ENCODE data around the gene UBAP1. TPM values are rescaled to one million over a fixed set of nuclear protein-coding genes. Genes with fewer than 3 reads are reported as not detected.

Gene UBAP1
- total RNA-seq, 4 donors from 2014 or later = 49.2 to 101 (median 66.8) TPM

DNA sequence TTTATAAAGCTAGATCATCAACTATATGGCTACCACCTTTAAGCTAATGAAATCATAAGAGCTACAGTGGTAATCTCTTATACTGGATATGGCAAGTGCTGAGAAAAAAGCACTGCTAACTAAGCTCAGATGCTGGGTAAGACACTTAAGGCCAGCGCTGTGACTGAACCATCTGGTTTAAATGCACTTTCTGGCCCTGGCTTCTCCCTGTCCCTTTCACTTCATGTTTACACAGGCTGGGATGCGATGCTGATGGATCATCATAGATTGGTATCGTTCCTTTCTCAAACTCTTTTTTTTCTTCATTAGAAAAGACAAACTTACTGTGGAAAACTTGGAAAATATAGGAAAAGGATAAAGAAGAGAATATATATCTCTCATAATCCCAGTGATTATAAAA is 97.9 kb downstream of the UBAP1 start:
- H3K4me3 ChIP-seq = no peak overlapping the region
- peaks cover 0 to 2% (median 1%) of the 10 kb centered on the region in 3 donors for H3K4me1 ChIP-seq
- no peak for ATAC-seq
- H3K36me3 ChIP-seq = no peaks in the 10 kb centered on the region
- WGBS, 2 donors (ENCODE audit: low coverage in 1 of 2) = 78 to 83% methylated on average over 3 of the region's 3 CpGs
- H3K9me3 ChIP-seq = no peaks in the 10 kb centered on the region
- H3K27me3 ChIP-seq = no peaks in the 10 kb centered on the region
- no peak overlapping the region for H3K27ac ChIP-seq
- TF ChIP-seq, protein P1, sequence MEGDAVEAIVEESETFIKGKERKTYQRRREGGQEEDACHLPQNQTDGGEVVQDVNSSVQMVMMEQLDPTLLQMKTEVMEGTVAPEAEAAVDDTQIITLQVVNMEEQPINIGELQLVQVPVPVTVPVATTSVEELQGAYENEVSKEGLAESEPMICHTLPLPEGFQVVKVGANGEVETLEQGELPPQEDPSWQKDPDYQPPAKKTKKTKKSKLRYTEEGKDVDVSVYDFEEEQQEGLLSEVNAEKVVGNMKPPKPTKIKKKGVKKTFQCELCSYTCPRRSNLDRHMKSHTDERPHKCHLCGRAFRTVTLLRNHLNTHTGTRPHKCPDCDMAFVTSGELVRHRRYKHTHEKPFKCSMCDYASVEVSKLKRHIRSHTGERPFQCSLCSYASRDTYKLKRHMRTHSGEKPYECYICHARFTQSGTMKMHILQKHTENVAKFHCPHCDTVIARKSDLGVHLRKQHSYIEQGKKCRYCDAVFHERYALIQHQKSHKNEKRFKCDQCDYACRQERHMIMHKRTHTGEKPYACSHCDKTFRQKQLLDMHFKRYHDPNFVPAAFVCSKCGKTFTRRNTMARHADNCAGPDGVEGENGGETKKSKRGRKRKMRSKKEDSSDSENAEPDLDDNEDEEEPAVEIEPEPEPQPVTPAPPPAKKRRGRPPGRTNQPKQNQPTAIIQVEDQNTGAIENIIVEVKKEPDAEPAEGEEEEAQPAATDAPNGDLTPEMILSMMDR (IDR thresholded peaks at IDR 0.05) = no peak
- no peak for TF ChIP-seq POLR2A (IDR thresholded peaks at IDR 0.05)
- TF ChIP-seq EP300 (IDR thresholded peaks at IDR 0.05) = no peak
- TF ChIP-seq POLR2AphosphoS5 (IDR thresholded peaks at IDR 0.05) = no peak

DNA sequence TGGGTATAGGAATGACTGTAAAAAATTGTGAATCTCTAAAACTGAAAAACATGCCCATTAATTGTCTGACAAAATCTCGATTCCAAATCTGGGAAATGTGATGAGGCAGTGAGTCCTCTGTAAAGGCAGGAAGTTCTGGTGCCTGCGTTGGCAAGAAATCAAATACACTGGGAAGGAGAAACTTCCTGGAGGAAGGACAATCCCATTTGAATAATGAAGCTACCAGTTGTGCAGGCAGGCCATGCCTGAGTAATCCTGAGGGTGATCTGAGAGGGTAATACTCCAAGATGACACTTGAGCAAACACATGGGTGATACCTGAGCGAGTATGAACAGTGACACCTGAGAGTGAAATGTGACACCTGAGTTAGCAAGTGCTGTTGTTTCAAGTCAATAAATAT is 100.6 kb downstream of the UBAP1 start:
- TF ChIP-seq POLR2AphosphoS5 (IDR thresholded peaks at IDR 0.05) = no peak
- no peak for TF ChIP-seq EP300 (IDR thresholded peaks at IDR 0.05)
- TF ChIP-seq, protein P1 (IDR thresholded peaks at IDR 0.05) = no peak
- TF ChIP-seq POLR2A (IDR thresholded peaks at IDR 0.05) = no peak
- no peak for ATAC-seq
- Histone ChIP-seq H3K27me3 (no peaks in the 10 kb centered on the region), H3K4me1 (no peaks in the 10 kb centered on the region), H3K36me3 (no peaks in the 10 kb centered on the region), H3K27ac (no peak overlapping the region), H3K9me3 (no peaks in the 10 kb centered on the region), H3K4me3 (no peak overlapping the region)
- 53 to 81% methylated on average over 2 to 3 of the region's 3 CpGs for WGBS, 2 donors (ENCODE audit: low coverage in 1 of 2)

- TF ChIP-seq POLR2AphosphoS5 (IDR thresholded peaks at IDR 0.05) (no peak), EP300 (IDR thresholded peaks at IDR 0.05) (no peak), POLR2A (IDR thresholded peaks at IDR 0.05) (no peak)
- Histone ChIP-seq H3K27me3 (no peaks in the 10 kb centered on the region), H3K4me3 (no peak overlapping the region), H3K9me3 (no peaks in the 10 kb centered on the region), H3K36me3 (no peaks in the 10 kb centered on the region), H3K27ac (no peak overlapping the region), H3K4me1 (no peaks in the 10 kb centered on the region)
- ATAC-seq = no peak
- WGBS, 2 donors (ENCODE audit: low coverage in 1 of 2) = 22 to 29% methylated on average over 1 of the region's 1 CpG
Measured at GRCh38 chr9:34282096-34282495, 103.3 kb downstream of the UBAP1 start.

DNA sequence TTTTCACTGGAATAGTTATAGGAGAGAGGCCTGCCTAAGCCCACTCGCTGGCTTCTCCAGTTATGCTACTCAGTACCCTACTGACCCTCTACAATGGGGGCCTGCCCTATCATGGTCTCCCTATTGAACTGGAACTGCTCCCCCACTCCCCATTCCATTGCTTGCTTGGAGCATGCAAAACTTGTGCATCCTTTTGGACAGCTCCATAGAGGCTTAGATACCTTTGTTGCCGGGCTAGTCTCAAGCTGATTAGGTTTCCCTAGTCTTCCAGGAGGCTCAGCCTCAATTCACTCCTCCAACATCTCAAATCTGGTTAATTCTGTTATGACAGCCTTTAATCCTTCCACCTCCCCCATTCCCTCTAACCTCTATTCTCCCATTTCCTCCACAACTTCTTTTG is 110.3 kb downstream of the UBAP1 start:
- Histone ChIP-seq H3K27me3 (no peaks in the 10 kb centered on the region), H3K4me1 (no peaks in the 10 kb centered on the region), H3K4me3 (no peak overlapping the region), H3K9me3 (no peaks in the 10 kb centered on the region), H3K27ac (no peak overlapping the region), H3K36me3 (no peaks in the 10 kb centered on the region)
- no peak for ATAC-seq
- TF ChIP-seq, protein P1 (IDR thresholded peaks at IDR 0.05) = no peak
- TF ChIP-seq POLR2AphosphoS5 (IDR thresholded peaks at IDR 0.05) = no peak
- no peak for TF ChIP-seq POLR2A (IDR thresholded peaks at IDR 0.05)
- TF ChIP-seq EP300 (IDR thresholded peaks at IDR 0.05) = no peak
- 65 to 89% methylated on average over 1 to 2 of the region's 2 CpGs for WGBS, 2 donors (ENCODE audit: low coverage in 1 of 2)

DNA sequence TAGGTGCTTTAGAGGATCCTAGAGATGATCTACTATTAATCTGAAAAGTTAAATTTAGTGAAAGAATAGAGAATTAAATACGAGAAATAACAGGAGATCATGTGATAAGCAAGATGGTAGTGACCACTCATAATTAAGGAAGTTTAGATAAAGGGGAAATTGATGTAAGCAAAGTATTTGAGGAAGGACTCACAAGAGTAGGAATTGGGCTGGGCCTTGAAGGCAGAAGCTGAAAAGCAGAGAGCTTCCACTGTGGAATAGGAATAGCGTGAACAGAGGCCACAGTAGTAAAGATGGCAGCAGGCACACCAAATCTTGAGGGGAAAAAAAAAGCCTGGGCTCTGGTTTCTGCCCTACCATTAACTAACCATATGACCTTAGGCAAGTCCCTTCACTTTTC is 112.2 kb downstream of the UBAP1 start:
- H3K36me3 ChIP-seq = no peaks in the 10 kb centered on the region
- no peak overlapping the region for H3K27ac ChIP-seq
- no peaks in the 10 kb centered on the region for H3K9me3 ChIP-seq
- H3K27me3 ChIP-seq = no peaks in the 10 kb centered on the region
- 77 to 94% methylated on average over 2 of the region's 2 CpGs for WGBS, 2 donors (ENCODE audit: low coverage in 1 of 2)
- no peak for TF ChIP-seq EP300 (IDR thresholded peaks at IDR 0.05)
- TF ChIP-seq POLR2A (IDR thresholded peaks at IDR 0.05) = no peak
- TF ChIP-seq POLR2AphosphoS5 (IDR thresholded peaks at IDR 0.05) = no peak
- TF ChIP-seq, protein P1 (IDR thresholded peaks at IDR 0.05) = no peak
- no peak overlapping the region for H3K4me3 ChIP-seq
- no peak for ATAC-seq
- no peaks in the 10 kb centered on the region for H3K4me1 ChIP-seq
